ENCODE data around the gene FAN1.

Gene FAN1

GRCh38 chr15:30921781-30922479 is 18.2 kb downstream of the FAN1 start:
- DNase-seq = no peak

- no peak for DNase-seq
Measured at GRCh38 chr15:30922480-30923311, 19.0 kb downstream of the FAN1 start.

- DNase-seq = no peak
Measured at GRCh38 chr15:30923429-30923828, 19.7 kb downstream of the FAN1 start.

- no peak for DNase-seq
Measured at GRCh38 chr15:30924353-30924752, 20.6 kb downstream of the FAN1 start.

- DNase-seq = no peak
Measured at GRCh38 chr15:30925686-30926085, 22.0 kb downstream of the FAN1 start.

GRCh38 chr15:30926161-30926560 is 22.4 kb downstream of the FAN1 start:
- no peak for DNase-seq

GRCh38 chr15:30927148-30927761 is 23.5 kb downstream of the FAN1 start:
- DNase-seq = no peak

GRCh38 chr15:30928076-30928475 is 24.4 kb downstream of the FAN1 start:
- no peak for DNase-seq

- no peak for DNase-seq
Measured at GRCh38 chr15:30929064-30929669, 25.5 kb downstream of the FAN1 start.

- no peak for DNase-seq
Measured at GRCh38 chr15:30929982-30930381, 26.3 kb downstream of the FAN1 start.

- no peak for DNase-seq
Measured at GRCh38 chr15:30930422-30930821, 26.7 kb downstream of the FAN1 start.

GRCh38 chr15:30933293-30933692 is 29.6 kb downstream of the FAN1 start:
- no peak for DNase-seq

GRCh38 chr15:30939161-30939560 is 35.4 kb downstream of the FAN1 start:
- DNase-seq = no peak

- DNase-seq = no peak
Measured at GRCh38 chr15:30940359-30940758, 36.6 kb downstream of the FAN1 start.

- no peak for DNase-seq
Measured at GRCh38 chr15:30941520-30941919, 37.8 kb downstream of the FAN1 start.

- no peak for DNase-seq
Measured at GRCh38 chr15:30943654-30944335, 40.1 kb downstream of the FAN1 start.

- DNase-seq = no peak
Measured at GRCh38 chr15:30953183-30953582, 49.5 kb downstream of the FAN1 start.

GRCh38 chr15:30953731-30954378 is 50.1 kb downstream of the FAN1 start:
- no peak for DNase-seq

GRCh38 chr15:30954674-30955073 is 51.0 kb downstream of the FAN1 start:
- no peak for DNase-seq

GRCh38 chr15:30956216-30957124 is 52.8 kb downstream of the FAN1 start:
- DNase-seq = no peak

- DNase-seq = no peak
Measured at GRCh38 chr15:30958219-30958618, 54.5 kb downstream of the FAN1 start.

Measured in CD4-positive, alpha-beta T cell treated with Interleukin-17A for 1 hour (primary cell).